ENCODE measurements around the gene KRTAP25-1.

DNA sequence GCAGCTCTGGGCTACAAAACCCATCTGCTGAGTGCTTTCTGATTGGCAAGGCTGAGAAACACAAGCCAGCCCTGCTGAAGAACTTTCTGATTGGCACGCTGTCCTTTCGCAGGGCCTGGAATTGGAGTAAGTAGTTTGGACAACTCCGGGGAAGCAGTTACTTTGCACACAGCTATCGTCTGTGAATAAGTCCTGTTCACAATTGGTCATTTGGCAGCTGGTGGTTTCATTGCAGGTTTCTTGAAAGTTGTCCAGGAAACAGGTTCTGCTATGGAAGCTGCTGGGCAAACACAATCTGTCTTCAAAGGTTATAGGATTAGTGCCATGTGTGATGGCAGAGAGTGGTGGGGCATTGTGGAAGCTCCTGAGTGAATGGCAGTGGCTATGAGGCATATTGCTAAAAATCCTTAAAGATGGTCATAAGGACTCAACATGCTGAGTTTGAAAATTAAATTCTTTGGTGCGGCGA, 48.0 kb upstream of the KRTAP25-1 start, which contains the start of gene KRTAP27-1:
- TF ChIP-seq CTCF (IDR thresholded peaks at IDR 0.05) (no peak), POLR2A (IDR thresholded peaks at IDR 0.05) (no peak)
